HG03575 (cell line): ENCODE results near the gene GPX6.
"Not testable (repeated sequence)": the region's sequence is repeated elsewhere in the genome, so short reads cannot be mapped to it uniquely, and the experiment has no call there.

Experiments used
- ATAC-seq: cut with Tn5 transposase; IDR thresholded peaks from one replicate; pipeline ENCODE4 v1.9.1; 2021; ENCODE audit not compliant: unreplicated experiment, insufficient number of reproducible peaks, low FRiP score; ENCODE audit errors: extremely low read depth

Gene GPX6

DNA sequence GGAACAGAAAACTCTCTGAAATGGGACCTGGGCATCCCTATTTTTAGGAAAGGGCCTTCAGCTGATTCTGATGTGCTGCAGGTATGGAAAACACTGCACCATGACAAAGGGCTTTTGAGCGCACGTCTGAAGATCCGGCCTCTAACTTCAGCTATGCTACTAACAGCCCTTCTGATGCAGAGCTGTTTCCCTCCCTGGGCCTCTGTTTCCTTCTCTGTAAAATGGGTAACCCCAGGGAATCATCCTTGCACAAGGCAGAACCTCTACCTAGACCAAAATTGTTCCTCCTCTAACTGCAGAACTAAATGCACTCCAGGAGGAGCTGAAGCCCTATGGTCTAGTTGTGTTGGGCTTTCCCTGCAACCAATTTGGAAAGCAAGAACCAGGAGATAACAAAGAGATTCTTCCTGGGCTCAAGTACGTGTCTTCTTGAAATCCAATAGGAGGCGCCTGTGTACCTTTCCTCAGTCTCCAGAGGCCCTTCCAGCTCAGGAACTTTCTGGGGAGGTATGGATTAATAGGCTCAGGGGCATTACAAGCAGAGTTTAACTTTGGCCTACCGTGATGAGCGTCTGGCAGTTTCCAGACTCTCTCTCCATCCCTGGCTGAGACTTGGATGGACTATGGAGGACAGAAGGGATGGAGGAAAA, 16.0 kb upstream of the GPX6 start:
- ATAC-seq, result no peak

DNA sequence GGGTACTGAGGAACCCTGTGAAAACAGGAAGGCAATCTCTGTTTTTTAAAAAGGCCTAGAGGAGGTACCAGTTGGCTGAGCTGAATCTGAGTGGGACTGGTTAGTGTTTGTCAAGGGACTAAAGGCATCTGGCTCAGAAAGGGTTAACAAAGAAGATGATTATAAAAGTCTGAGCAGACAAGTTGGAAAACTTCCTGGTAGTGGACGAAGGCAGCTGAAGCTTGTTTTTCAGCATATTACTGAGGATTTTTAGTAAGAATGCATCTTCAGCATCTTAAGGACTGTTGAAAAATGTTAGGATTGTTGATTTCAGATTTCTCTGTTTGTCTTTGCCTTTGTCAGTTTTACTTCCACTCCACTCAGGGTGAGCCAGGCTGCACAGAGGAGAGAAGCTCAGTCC, 15.2 kb upstream of the GPX6 start:
- ATAC-seq, result no peak

DNA sequence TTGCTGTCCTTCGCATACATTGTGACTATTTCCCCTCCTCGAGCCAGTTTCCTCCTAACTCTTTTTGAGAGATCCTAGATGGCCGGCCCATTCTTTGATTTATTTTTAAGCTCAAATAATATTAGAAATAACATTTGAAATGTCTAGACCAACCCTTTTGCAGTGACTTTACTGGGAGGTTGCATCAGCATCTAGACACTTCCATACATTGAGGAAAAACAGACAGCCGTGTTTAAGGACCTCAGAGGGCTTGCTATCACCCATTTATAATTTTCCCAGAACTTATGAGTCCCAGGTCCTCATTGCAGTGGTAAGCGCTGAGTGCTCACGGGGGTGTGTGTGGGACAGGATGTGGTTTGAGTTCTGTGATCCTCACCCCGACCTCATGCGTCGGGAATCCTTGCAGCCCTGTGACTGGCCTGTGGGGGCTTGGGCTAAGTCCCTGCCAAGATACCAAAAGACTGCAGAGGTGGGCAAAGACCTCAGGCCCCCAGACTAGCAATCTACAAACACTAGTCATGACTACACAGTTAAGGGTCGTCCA, 10.0 kb upstream of the GPX6 start, which contains the start of gene GPX5:
GPX5 (plus strand) TSS at position 386 of the 544 bp plus-strand sequence; CDS start at position 519, 133 bp downstream.
- no peak for ATAC-seq

DNA sequence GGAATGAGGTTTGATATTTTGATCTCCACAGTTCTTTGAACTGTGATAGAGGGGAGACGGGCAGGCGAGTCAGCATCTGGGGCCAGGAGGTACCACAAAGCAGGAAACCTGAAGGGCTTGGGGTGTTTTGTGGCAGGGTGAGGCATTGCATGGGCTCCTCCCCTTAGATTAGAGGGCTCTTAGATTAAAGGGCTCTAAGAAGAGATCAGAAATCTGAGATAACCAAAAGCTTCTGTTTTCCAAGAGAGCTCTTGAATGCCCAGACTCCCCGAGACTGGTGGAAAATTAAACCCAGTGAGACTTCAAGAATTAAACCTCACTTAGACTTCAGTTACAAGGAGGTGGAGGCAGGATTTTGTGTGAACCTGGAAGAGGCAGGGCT, 7.6 kb upstream of the GPX6 start:
- no peak for ATAC-seq

DNA sequence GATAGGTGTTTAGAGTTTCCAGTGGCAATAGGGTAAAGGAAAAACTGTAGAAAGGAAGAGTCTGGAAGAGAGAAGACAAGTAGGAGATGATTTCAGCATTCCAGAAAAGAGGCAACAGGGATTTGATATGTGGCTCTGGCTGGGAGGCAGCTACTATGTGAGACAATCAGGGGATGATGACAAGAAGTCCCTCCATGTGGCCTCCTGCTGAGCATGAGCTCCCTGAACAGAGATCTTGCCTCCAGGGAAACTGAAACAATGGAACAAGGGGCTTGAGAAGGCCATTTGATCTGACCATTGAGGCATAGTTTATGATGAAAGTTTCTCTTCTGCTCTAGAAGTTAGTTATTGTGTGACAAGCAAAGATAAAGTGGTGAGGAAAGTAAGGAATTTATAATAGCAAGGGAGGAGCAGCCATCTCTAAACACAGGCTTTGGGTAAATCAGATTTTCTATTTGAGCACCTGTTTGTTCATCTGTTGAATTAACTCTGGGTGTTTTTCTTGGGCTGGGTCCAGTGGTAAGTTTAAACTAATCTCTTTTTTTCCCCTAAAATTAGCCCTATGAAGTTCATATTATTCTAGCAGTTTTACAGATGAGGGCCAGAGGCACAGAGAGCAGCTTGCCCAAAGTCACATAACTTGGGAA, 7.1 kb upstream of the GPX6 start:
- ATAC-seq, result no peak

DNA sequence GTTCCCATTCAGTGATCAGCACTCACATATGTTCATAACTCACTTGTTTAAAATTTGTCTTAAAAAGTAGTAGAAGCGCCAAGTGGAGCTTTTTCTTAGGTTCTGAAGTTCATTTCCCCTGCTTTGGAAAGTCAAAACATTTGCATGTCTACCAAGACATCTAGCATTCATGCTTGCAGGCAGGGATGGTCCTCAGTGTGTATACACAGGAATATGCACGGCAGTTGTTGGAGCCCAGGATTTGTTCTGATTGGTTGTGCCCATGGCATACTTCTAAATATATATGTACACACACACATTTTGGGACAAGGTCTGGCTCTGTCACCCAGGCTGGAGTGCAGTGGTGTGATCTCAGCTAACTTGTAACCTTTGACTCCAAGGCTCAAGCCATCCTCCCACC, 2.4 kb upstream of the GPX6 start:
- no peak for ATAC-seq

DNA sequence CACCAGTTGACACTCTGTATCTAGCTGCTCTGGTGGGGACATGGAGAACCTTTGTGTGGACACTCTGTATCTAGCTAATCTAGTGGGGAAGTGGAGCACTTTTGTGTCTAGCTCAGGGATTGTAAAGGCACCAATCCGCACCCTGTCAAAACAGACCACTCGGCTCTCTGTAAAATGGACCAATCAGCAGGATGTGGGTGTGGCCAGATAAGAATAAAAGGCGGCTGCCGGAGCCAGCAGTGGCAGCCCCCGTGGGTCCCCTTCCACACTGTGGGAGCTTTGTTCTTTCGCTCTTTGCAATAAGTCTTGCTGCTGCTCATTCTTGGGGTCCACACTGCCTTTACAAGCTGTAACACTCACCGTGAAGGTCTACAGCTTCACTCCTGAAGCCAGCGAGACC, 3.2 kb downstream of the GPX6 start:
- ATAC-seq, result not testable (repeated sequence)

DNA sequence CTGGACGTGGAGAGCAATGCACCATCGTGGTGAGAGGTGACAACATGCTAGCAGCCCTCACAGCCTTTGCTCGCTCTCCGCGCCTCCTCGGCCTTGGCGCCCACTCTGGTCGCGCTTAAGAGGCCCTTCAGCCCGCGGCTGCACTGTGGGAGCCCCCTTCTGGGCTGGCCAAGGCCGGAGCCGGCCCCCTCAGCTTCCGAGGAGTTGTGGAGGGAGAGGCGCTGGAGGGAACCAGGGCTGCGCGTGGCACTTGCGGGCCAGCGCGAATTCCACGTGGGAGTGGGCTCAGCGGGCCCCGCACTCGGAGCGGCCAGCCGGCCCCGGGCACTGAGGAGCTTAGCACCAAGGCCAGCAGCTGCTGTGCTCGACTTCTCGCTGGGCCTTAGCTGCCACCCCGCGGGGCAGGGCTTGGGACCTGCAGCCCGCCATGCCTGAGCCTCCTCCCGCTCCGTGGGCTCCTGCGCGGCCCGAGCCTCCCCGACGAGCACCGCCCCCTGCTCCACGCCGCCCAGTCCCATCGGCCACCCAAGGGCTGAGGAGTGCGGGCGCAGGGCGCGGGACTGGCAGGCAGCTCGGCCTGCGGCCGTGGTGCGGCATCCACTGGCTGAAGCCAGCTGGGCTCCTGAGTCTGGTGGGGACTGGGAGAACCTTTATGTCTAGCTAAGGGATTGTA, 3.8 kb downstream of the GPX6 start:
- ATAC-seq, result no peak

DNA sequence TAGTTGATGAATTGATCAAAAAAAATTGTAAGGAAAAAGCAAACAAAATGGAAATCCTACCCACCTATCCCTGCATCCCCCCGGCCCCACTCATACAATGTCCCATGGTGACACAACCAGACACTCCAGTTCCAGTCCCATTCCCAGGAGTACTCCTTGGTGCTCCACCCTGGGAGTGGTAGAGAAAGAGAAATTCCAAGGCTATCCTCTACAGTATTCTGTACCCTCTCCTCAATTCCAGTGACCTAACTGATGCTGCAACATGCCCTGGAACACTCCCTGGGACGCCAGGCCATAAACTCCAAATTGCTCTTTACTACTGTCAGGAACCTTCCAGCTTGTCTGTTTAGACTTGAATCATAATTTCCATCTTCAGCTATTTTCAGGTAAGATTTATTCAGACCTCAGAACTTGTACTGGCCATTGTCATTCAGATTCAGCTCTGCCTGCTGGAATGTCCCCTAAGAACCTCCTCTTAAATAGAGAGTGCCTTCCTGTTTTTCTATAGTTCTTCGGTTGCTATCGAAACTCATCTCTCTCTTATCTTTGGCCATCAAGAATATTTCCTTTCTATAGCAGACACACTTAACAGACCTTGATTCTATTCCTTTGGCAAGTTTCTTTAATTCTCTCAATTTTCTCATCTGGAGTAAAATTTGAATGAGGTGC, 8.7 kb downstream of the GPX6 start:
- no peak for ATAC-seq

DNA sequence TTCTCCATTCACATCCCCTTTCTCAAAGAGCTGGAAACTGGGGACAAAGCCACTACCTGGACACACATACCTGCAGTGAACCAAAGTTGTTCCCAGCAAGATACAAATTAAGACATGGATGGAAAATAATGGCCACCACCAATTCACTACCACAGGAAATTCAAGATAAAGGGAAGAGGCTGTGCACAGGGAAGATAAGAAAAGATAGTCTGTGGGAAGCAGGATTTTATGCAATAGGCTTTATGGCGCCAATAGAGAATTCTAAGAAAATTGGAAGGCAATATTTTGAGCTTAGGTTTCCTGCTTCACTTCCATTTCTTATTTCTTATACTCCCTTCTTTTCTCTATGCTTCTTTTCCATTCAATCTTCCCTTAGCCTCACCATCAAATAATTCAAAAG, 9.9 kb downstream of the GPX6 start:
- no peak for ATAC-seq

DNA sequence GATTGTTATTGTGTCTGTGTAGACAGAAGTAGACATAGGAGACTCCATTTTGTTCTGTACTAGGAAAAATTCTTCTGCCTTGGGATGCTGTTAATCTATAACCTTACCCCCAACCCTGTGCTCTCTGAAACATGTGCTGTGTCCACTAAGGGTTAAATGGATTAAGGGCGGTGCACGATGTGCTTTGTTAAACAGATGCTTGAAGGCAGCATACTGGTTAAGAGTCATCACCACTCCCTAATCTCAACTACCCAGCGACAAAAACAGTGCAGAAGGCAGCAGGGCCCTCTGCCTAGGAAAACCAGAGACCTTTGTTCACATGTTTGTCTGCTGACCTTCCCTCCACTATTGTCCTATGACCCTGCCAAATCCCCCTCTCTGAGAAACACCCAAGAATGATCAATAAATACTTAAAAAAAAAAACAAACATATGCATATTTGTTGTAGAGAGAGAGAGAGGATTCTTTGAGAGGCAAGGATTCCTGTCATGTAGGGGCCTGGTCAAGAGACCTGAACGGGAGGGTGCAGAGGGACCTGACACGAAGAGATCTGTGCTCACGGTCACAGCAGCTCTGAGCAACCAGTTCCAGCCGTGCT, 12.8 kb downstream of the GPX6 start:
- ATAC-seq, result not testable (repeated sequence)

DNA sequence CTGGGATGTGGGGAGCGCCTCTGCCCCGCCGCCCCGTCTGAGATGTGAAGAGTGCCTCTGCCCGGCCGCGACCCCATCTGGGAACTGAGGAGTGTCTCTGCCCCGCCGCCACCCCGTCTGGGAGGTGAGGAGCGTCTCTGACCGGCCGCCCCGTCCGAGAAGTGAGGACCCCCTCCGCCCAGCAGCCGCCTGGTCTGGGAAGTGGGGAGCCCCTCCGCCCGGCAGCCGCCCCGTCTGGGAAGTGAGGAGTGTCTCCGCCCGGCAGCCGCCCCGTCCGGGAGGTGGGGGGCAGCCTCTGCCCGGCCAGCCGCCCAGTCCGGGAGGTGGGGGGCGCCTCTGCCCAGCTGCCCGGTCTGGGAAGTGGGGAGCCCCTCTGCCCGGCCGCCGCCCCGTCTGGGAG, 13.5 kb downstream of the GPX6 start:
- ATAC-seq, result not testable (repeated sequence)

DNA sequence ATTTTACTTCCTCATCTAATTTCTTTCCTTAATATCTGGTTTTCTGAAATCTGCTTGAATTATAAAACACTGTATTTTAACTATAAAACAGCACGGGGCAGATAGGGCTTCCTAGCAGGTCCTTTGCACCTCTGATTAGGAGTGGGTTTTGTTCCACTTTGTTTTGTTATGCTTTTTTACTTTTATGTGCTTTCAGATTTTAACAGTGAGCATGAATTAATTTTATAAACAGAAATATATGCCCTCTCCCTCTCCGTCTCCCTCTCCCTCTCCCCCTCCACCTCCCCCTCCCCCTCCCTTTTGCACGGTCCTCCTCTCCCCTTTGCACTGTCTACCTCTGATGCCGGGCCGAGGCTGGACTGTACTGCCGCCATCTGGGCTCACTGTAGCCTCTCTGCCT, 14.3 kb downstream of the GPX6 start:
- ATAC-seq, result no peak

DNA sequence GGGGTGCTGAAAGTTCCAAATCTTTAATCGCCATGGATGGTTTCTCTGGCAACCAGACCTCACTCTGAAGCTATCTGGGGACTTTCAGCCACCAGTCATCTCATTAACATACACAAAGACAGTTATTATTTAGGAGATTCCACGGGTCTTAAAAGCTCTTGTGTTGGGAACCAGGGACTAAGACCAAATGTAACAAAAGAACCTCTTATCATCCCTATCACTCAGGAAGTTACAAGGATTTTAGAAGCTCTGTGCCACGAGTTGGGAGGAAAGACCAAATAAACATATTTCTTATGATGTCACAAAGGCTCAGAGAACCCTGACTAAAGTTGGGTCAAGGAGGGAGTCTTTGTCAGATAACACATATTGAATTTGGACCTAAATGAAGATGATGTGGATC, 17.7 kb downstream of the GPX6 start:
- ATAC-seq, result no peak

DNA sequence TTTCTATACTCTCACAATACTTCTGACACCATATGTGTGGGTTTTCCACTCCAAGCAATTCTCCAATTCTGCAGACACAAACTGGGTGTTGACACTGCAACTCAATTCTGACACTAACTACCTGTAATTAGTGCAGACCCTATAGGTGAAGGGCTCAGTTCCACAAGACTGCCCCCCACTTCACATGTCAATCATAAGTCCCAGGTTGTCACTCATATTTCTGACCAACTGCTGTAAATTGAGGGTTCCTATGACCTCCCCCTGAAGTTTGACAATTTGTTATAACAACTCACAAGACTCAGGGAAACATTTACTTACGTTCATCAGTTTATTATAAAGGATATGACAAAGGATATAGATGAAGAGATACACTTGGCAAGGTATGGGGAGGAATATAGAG, 18.3 kb downstream of the GPX6 start:
- ATAC-seq, result no peak

DNA sequence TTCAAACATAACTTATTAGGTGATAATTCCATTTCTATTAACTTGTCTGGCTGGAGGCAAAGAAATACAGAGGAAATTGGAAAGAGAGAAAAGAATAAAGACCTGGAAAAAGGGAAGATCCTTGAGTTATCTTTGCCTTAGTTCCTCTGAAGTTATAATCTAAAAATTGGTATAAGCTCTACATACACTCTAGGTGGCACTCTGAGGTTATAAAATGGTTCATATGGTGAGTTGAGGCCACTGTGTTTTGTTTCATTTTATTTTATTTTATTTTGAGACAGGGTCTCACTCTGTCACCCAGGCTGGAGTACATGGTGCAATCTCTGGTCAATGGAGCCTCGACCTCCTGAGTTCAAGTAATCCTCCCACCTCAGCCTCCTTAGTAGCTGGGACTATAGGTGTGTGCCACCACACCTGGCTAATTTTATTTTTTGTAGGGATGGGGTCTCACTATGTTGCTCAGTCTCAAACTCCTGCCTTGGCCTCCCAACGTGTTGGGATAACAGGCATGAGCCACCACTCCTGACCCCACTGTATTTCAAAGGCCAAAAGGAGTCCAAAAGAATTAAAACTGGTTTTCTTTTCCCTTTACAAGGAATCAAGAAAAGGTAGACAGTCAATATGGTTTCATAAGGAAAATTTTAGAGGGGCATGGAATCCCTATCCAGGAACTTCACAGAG, 19.4 kb downstream of the GPX6 start:
- ATAC-seq, result no peak

DNA sequence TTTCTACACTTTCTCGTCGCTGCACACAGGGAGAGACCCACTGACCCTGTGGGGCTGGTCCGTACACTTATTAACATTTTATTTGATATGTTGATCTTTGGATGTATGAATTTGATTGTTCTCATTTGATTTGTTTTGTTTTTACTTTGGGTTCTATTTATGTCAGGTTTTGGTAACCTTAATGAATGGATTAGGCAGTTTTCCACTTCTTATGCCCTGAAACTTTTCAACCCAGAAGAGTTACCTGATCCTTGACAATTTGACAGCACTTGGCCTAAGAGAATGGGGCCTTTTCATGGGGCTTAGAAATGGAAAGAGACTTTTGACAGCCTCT, 23.6 kb downstream of the GPX6 start:
- ATAC-seq, result no peak

DNA sequence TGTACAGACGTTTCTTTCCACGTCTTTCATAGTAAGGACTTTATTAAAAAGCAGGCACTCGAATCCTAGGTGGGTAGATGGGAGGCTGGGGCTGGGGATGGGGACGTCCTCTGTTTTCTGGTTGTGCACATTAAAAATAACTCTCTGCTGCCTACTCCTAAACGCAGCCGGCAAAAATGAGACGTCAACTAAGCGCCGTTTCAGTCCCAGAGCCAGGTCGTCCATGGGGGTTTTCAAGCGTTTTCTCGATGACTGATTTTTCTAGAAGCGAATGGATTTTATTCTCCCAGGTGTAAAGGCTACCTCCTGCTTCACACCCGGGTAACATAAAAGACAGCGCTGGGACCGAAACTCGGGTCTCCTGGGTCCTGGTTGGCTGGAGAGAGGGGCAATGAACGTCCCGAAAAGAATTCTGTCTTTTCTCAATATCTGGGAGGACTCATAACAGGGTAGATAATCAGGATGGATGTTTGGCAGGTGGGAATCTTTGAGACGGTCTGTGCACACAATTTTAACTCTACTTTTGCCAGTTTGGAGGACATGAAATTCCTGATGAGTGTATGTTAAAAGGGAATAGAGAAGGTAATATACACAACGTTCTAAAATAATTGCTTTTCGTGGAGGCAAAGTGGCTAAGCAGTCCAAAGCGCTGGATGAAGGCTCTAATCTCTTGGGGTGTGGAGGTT, 25.2 kb downstream of the GPX6 start:
- no peak for ATAC-seq
